ENCODE data around the gene CYB5D1.
"Not testable (repeated sequence)": the region's sequence is repeated elsewhere in the genome, so short reads cannot be mapped to it uniquely, and the experiment has no call there.

CYB5D1 gene, protein sequence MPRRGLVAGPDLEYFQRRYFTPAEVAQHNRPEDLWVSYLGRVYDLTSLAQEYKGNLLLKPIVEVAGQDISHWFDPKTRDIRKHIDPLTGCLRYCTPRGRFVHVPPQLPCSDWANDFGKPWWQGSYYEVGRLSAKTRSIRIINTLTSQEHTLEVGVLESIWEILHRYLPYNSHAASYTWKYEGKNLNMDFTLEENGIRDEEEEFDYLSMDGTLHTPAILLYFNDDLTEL

DNA sequence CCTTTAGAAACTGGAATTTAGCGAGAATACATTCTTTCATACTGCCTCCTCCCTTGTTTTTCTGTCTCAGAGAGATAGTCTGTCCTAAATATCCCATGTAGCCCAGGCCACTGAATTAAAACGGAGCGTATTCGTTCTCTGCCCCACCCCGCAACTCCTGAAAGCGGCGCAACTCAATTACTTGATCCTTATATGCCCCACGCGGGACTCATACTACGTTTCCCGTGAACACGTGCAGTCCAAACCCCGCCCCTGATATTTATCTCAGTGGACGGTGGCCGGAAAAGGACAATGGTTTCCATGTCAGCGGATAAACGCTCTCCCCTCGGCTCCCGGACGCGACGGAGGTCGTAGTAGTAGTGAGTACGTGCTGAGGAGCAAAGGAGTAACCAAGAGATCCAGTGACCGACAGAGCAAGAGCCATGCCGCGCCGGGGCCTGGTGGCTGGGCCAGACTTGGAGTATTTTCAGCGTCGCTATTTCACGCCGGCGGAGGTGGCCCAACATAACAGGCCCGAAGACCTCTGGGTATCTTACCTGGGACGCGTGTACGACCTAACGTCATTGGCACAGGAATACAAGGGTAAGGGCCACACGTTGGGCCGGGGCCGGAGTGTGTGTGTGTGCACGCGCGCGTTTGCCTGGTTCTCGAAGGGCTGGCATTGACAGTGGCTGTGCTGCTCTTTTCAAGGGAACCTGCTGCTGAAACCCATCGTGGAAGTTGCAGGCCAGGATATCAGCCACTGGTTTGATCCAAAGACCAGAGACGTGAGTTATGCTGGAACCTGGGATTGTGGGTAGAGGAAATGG, at the start of gene CYB5D1:
TSS of gene CYB5D1 (plus strand) at position 291 of the 809 bp plus-strand sequence. CDS start at position 423, 132 bp downstream.
- DNase-seq (ENCODE audit: low read depth), result peak; percentile 82
- H3K4me3 ChIP-seq (ENCODE audit: low read depth, low read length), result peak within 1 kb of the TSS; percentile 75

DNA sequence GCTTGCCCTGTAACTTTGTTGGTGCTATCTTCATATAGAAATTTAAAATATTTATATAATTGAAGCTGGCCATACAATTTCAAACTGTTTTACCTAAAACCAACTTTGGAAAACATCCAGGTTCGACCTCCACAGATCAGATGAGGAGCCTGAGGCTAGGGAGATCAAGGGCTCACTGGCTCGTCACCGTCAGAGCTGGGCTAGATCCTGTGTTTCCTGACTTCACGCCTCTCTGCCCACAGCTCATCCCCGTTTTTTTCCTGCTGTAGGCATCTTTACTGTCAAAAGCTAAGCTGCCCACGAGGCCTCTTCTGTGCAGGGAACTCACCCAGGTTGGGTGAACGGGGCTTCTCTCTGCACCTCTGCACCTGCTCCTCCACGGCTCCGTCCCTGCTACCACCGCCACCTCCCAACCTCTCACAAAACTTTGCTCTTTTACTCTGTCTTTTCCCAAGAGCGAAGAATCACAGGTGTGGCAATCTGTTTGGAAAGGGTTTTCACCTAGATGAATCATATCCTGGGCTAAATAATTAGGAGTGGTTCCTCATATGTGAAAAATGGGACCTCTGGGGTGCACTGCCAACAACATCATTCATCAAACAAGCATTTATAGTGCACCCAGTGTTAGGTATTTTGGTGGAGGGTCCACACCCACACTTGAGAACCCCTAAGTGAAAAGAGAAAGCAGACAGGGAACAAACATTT, 48.6 kb upstream of the CYB5D1 start:
- DNase-seq (ENCODE audit: low read depth), result no peak
- no peak overlapping the region for H3K4me3 ChIP-seq (ENCODE audit: low read depth, low read length)

DNA sequence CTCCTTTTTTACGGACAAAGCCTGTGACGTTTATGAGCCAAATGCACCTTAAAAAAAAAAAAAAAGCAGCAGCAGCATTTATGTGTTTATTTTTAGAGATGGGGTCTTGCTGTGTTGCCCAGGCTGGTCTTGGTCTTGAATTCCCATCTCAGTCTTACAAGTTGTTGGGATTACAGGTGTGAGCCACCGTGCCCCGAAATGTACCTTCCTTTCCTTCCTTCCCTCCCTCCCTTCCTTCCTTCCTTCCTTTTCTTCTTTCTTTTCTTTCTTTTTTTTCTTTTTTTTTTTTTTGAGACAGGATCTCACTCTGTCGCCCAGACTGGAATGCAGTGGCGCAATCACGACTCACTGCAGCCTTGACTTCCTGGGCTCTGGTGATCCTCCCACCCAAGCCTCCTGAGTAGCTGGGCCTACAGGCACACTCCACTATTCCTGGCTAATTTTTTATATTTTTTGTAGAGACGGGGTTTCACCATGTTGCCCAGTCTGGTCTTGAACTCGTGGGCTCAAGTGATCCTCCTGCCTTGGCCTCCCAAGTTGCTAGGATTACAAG, 47.9 kb upstream of the CYB5D1 start:
- not testable (repeated sequence) for H3K4me3 ChIP-seq (ENCODE audit: low read depth, low read length); DNase-seq (ENCODE audit: low read depth)

DNA sequence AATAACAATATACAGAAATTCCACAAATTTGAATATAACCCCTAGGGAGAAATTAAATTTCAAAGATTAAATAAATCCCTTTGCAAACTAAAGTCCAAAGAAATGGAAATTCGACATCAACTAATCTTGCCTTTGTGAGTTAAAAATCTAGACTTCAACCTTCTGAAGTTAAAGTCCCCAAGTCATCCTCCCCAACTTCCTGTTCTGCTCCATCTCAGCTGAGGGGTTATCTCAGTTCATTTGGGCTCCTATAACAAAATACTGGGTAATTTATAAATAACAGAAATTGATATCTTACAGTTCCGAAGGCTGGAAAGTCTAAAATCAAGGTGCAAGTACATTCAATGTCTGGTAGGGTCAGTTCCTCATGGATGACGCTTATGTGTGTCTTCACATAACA, 46.6 kb upstream of the CYB5D1 start:
- H3K4me3 ChIP-seq (ENCODE audit: low read depth, low read length), result no peak overlapping the region
- no peak for DNase-seq (ENCODE audit: low read depth)

DNA sequence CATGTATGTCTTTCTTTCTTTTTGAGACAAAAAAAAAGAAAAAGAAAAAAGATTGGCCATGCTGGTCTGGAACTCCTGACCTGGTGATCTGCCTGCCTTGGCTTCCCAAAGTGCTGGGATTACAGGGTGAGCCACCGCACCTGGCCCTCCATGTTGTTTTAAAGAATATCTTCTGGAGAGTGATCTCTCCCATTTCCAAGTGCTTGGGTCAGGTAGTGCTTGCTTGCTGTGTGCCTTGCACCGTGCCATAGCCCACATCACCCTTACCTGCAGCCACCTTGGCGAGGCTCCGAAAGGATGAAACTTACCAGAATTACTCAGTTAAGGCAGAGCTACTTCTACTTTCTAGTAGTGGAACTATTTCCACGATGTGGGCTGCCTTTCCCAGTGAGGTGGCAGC, 42.8 kb upstream of the CYB5D1 start:
- H3K4me3 ChIP-seq (ENCODE audit: low read depth, low read length), result no peak overlapping the region
- no peak for DNase-seq (ENCODE audit: low read depth)

DNA sequence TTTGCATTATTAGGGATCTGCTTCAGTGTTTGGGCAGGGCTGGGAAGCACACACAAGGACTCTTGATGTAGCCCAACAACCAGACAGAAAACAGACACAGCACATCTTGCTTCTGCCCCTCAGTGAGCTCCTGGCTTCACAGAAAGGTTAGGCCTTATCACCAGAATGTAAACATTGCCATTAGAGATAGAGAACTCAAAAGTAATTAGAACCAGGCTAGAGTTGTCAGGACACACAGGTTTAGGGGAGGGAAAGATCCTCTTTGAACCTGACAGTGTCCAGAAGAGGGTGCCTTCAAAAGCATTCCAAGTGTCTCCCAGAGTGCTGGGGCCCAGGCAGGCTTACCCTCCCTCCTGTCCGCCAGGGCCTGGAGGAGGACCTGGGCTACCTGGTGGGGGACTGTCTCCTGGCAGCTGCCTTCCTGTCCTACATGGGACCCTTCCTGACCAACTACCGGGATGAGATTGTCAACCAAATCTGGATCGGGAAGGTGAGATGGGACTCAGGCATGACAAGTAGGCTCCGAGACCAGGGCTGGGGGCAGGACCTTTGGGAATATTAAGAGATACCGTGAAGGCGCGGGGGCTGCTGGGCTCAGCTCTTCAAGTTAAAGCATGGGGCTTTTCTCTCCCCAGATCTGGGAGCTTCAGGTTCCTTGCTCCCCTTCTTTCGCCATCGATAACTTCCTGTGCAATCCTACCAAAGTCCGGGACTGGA, 40.7 kb upstream of the CYB5D1 start:
- H3K4me3 ChIP-seq (ENCODE audit: low read depth, low read length), result no peak overlapping the region
- no peak for DNase-seq (ENCODE audit: low read depth)

DNA sequence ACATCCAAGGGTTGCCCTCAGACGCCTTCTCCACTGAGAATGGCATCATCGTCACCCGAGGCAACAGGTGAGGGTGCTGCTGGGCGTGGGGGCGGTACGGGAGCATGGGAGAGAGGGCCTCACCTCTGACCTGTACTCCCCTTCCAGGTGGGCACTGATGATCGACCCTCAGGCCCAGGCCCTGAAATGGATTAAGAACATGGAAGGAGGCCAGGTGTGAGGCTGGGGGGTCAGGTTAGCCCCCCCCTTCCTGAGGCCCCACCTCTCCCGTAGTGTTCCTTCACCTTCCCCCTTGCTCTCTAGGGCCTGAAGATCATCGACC, 40.2 kb upstream of the CYB5D1 start:
- DNase-seq (ENCODE audit: low read depth), result no peak

DNA sequence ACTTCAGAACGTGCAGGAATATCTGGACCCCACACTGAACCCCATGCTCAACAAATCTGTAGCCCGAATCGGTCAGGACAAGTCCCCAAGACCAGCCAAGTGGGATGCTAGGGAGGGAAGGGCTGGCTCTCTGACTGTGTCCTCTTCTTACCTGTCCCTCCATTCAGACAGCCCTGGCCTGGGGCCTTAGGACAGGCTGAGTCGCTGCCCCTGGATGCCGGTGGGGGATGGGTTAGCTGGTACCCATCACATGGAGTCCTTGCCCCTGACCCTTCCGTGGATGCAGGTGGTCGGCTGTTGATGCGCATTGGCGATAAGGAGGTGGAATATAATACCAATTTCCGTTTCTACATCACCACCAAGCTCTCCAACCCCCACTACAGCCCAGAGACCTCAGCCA, 39.8 kb upstream of the CYB5D1 start:
- H3K4me3 ChIP-seq (ENCODE audit: low read depth, low read length), result no peak overlapping the region

More for the DNA sequence above, 40.2 kb upstream of the CYB5D1 start:
- H3K4me3 ChIP-seq (ENCODE audit: low read depth, low read length), result no peak overlapping the region

DNA sequence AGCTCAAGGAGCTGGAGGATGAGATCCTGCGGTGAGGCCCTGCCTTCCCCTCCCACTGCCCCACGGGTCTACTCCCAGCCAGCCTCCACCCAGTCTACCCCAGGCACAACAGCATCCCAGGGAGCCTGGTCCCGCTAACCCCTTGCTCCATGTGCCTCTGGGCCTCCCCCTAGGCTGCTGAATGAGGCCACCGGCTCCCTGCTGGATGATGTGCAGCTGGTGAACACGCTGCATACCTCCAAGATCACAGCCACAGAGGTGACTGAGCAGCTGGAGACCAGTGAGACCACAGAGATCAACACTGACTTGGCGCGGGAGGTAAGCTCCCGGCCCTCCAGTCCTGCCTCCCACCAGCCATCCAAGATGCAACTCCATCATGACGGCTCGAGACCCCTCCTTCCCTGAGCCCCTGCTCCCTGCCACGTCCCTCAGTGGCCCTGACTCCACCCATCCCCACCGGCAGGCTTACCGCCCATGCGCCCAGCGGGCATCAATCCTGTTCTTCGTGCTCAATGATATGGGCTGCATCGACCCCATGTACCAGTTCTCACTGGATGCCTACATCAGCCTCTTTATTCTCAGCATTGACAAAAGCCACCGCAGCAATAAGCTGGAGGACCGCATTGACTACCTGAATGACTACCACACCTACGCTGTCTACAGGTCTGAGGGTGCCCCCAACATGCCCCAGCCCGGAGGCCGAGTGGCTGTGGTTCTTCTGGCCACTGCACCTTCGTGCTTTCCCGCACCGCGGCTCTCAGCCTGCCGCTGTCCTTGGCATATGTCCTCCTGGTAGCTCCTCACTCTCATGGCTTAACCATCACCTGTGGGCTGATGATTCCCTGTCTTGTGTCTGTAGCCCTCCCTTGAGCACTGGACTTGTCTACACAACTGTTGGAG, 38.8 kb upstream of the CYB5D1 start:
- no peak overlapping the region for H3K4me3 ChIP-seq (ENCODE audit: low read depth, low read length)
- no peak for DNase-seq (ENCODE audit: low read depth)

More for the DNA sequence above, 39.8 kb upstream of the CYB5D1 start:
- no peak for DNase-seq (ENCODE audit: low read depth)

DNA sequence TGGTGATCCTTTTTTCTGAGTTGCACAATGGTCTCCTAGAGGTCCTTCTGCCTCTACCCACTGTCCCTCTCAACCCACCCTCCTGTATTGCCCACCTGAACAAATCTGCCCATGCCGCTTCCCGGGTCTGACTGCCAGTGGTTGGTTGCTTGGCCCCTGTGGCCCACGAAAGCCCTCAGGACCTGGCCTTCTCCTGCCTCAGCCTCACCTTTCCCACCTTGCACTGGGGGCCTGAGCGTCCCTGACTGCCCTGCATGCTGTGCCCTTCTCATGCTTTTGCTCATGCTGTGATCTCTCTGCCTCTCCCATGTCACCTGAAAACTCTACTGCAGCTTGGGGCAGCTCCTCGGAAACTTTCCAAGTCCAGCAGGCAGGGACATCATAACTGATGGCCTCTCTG, 37.6 kb upstream of the CYB5D1 start:
- DNase-seq (ENCODE audit: low read depth), result no peak
- H3K4me3 ChIP-seq (ENCODE audit: low read depth, low read length), result no peak overlapping the region

DNA sequence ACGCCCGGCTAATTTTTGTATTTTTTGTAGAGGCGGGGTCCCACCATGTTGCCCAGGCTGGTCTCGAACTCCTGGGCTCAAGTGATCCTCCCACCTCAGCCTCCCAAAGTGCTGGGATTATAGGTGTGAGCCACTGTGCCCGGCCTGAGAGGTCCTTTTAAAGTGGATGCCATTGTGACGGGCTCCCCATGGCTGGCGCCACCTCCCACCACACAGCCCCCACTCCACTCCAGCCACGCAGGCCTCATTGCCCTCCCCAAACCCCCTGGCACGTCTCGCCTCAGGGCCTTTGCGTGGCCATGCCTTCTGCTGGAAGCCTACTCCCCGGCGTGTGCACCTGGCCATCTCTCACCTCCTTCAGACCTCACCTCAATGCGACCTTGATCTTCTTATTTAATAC, 35.7 kb upstream of the CYB5D1 start:
- H3K4me3 ChIP-seq (ENCODE audit: low read depth, low read length), result no peak overlapping the region
- DNase-seq (ENCODE audit: low read depth), result no peak

DNA sequence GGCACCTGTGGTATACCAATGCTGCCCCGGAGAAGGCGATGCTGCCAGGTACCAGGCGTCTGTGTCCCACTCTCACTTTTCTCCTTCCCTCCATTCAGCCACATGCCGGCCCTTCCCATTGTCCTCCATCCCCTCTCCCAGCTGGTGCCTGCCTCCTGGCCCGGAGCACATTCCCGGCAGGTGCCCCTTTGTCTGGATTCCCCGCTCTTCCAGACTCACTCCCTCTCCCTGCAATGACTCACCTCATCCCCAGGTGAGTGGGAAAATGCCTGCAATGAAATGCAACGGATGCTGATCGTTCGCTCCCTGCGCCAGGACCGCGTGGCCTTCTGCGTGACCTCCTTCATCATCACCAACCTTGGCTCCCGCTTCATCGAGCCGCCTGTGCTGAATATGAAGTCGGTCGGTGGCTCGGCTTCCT, 34.2 kb upstream of the CYB5D1 start:
- H3K4me3 ChIP-seq (ENCODE audit: low read depth, low read length), result no peak overlapping the region
- DNase-seq (ENCODE audit: low read depth), result no peak

DNA sequence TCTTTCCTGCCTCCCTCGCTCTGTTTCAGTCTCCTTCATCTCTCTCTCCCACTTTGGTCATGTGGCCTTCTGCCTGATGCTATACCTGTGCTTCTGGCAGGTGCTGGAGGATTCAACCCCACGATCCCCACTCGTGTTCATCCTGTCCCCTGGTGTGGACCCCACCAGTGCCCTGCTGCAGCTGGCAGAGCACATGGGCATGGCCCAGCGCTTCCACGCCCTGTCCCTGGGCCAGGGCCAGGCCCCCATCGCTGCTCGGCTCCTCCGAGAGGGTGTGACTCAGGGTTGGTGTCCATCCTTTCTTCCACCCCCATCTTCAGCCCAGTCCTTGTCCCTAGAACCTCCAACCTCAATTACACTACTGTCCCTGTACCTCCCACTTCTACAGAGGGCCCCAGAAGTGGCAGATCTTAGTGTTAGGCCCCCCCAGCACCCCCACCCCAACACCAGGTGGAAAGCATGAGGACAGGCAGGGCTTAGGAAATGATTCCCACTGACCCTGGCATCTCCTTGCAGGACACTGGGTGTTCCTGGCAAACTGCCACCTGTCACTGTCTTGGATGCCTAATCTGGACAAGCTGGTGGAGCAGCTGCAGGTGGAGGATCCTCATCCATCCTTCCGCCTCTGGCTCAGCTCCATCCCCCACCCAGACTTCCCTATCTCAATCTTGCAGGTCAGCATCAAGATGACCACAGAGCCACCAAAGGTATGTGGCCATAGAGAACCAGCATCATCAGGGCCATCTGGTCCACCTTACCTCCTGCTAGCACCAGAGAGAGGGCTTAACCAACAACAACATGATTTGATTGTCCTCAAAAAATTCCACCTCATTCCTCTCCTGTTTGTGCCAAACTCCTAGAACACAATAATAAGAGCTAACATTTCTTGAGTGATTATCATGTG, 33.5 kb upstream of the CYB5D1 start:
- no peak overlapping the region for H3K4me3 ChIP-seq (ENCODE audit: low read depth, low read length)

DNA sequence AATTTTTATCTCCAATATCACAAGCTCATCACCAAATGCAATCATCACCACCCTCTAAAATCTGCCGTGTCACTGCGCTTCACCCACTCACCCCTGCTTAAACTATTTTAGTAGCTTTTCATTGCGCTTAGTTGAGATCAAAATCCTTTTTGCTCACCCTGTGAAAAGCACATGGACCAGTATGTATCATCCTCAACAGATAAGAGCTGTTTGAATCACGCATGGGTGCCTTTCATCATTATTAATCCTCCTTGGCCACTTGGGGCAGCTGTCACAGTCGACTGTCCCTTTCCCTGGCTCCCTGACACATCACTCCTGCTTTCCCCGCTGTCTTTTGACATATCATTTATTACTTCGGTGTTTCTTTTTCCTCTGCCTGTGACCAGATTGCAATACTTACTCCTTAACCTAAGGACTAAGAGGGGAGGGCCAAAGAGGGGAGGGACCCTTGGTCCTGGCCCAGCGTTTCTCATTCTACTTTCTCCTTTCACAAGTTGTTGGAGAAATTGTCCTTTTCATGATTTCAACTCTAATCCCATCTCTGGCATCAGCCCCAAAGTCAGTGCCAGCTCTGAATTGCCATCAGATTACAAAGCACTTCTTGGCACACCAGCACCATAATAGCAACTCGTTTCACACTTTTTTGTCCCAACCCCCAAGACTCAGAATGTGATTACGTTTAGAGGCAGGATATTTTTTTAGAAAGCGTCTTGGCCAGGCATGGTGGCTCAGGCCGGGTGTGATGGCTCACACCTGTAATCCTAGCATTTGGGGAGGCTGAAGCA, 32.4 kb upstream of the CYB5D1 start:
- no peak for DNase-seq (ENCODE audit: low read depth)
- H3K4me3 ChIP-seq (ENCODE audit: low read depth, low read length), result no peak overlapping the region

More for the DNA sequence above, 33.5 kb upstream of the CYB5D1 start:
- DNase-seq (ENCODE audit: low read depth), result no peak

DNA sequence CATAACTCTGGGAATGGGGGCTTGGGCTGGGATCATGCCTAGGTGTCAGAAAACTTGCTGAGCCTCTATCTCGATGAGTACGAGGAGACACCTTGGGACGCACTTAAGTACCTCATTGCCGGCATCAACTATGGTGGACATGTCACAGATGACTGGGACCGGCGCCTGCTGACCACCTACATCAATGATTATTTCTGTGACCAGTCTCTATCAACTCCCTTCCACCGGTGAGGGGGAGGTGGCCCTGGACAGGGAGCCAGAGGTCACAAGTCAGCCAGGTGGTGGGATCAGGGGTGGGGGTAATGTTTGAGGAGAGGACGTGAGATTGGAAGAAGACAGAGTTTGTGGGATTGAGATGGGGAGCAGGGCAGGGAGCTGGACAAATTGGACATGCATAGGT, 27.2 kb upstream of the CYB5D1 start:
- no peak overlapping the region for H3K4me3 ChIP-seq (ENCODE audit: low read depth, low read length)
- no peak for DNase-seq (ENCODE audit: low read depth)

DNA sequence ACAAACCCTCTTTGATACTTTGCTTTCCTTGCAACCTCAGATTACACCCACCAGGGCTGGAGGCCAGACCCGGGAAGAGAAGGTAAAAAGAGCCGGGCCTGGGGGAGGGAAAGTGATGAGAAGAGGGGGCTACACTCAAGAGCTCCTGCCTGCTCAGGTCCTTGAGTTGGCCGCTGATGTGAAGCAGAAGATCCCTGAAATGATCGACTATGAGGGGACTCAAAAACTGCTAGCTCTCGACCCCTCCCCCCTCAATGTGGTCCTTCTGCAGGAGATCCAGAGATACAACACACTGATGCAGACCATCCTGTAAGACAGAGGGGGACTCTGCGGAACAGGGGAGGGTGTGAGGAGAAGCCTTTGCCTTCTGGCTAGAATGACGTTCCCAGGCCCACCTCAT, 26.6 kb upstream of the CYB5D1 start:
- DNase-seq (ENCODE audit: low read depth), result no peak
- no peak overlapping the region for H3K4me3 ChIP-seq (ENCODE audit: low read depth, low read length)

DNA sequence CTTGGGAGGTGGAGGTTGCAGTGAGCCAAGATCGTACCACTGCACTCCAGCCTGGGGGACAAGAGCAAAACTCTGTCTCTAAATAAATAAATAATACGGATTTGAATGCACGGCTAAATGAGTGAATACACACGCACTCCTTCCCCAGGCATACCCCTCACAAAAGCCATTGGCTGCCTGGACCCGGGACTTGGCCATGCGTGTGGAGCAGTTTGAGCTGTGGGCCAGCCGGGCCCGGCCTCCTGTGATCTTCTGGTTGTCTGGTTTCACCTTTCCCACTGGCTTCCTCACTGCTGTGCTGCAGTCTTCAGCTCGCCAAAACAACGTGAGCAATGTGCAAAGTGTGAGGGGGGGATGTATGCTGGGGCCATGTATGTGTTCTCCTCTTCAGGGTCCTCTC, 25.4 kb upstream of the CYB5D1 start:
- no peak for DNase-seq (ENCODE audit: low read depth)
- no peak overlapping the region for H3K4me3 ChIP-seq (ENCODE audit: low read depth, low read length)
